Gastrocnemius medialis (tissue), 4 donors: ENCODE data around the gene ADCY2. TPM values are rescaled to one million over a fixed set of nuclear protein-coding genes. Genes with fewer than 3 reads are reported as not detected.

ENCODE experiments used
- ATAC-seq, 2 donors: fragments of 150-250 bp; one replicate each; pipeline ENCODE4 v1.9.1; 2016
- DNase-seq, 2 donors: peaks; one replicate each; pipeline ENCODE4 v3.0.0-alpha.2; 2019
- H3K27ac ChIP-seq, 4 donors: fragments of 200-600 bp; sonication (generic); 1 replicate in 1 of 4; 2 replicates in 3 of 4; pipeline ENCODE4 v1.5.1; 2016 to 2018; ENCODE audit warnings: mild to moderate bottlenecking in 2 of 4, moderate library complexity in 1 of 4
- H3K27me3 ChIP-seq, 3 donors: fragments of 200-600 bp; sonication (generic) in 2 of 3; 1 replicate in 1 of 3; 2 replicates in 2 of 3; pipeline versions ENCODE4 v1.5.1 to v1.6.0; 2016 to 2019; ENCODE audit warnings: mild to moderate bottlenecking in 1 of 3, moderate library complexity in 1 of 3
- H3K36me3 ChIP-seq, 2 donors: fragments of 200-600 bp; sonication (generic) in 1 of 2; one replicate each; pipeline ENCODE4 v1.5.1; 2017 to 2018
- H3K4me1 ChIP-seq, 2 donors: fragments of 200-600 bp; sonication (generic) in 1 of 2; one replicate each; pipeline ENCODE4 v1.5.1; 2016 to 2017; ENCODE audit warnings: mild to moderate bottlenecking in 2 of 2
- H3K4me3 ChIP-seq, 4 donors: fragments of 200-600 bp; sonication (generic) in 3 of 4; 1 replicate in 1 of 4; 2 replicates in 3 of 4; pipeline ENCODE4 v1.5.1; 2016 to 2019; ENCODE audit warnings: mild to moderate bottlenecking in 2 of 4
- H3K9me3 ChIP-seq, 3 donors: fragments of 200-600 bp; sonication (generic) in 2 of 3; 1 replicate in 1 of 3; 2 replicates in 2 of 3; pipeline ENCODE4 v1.5.1; 2016 to 2019
- CTCF ChIP-seq, 5 experiments: fragments of 450-650 bp in 3 of 5; fragments of 200-600 bp in 2 of 5; sonication (generic) in 2 of 5; IDR thresholded peaks in 4 of 5; conservative IDR thresholded peaks in 1 of 5; 1 replicate in 4 of 5; 2 replicates in 1 of 5; pipeline ENCODE4 v1.5.1; 2016 to 2019; ENCODE audit warnings: antibody characterized with exemption in 5 of 5, mild to moderate bottlenecking in 3 of 5, moderate library complexity in 3 of 5
- POLR2A ChIP-seq, 2 donors: fragments of 450-650 bp; IDR thresholded peaks; one replicate each; pipeline ENCODE4 v1.6.1; 2017; ENCODE audit warnings: antibody characterized with exemption in 2 of 2, mild to moderate bottlenecking in 2 of 2, moderate library complexity in 2 of 2
- in situ Hi-C, 4 donors: fragments of 200-750 bp; cut with MboI; loops; one replicate each; pipeline versions ENCODE4 v1.15.0 to v1.8.0; 2017; ENCODE audit warnings: low sequenced_read_pairs in 4 of 4
- intact Hi-C: fragments of 100-400 bp; cut with DNase I; formaldehyde crosslinking; loops from one replicate; pipeline ENCODE4 v1.15.1; 2023; ENCODE audit warnings: low total_unique reads
- total RNA-seq, 4 donors: library from RNA; depleted of rRNA; stranded (reverse); fragments of >200 nt; gene quantifications; one replicate each; pipeline versions ENCODE4 v1.1.0 to v1.2.3, GENCODE V29; 2016

Gene ADCY2
- total RNA-seq, 4 donors from 2014 or later = 24.3 to 50.1 (median 36.5) TPM

GRCh38 chr5:7515284-7515914 is 119.5 kb downstream of the ADCY2 start:
- H3K27me3 ChIP-seq = no peaks in the 10 kb centered on the region
- in situ Hi-C loops (loop anchor here in 2 of 4 donors (10.0 to 25.0 kb wide), 2 partner anchors 121 to 128 kb away; partner anchors contain the start of gene ADCY2 (in 2 of the 2)), intact Hi-C loops (loop anchor here (5.0 to 10.0 kb wide), 2 partner anchors 253 to 691 kb away; no protein-coding TSS in a partner anchor)
- ATAC-seq (no peak), DNase-seq (no peak)
- no peak overlapping the region for H3K4me3 ChIP-seq
- no peak for TF ChIP-seq POLR2A (IDR thresholded peaks at IDR 0.05)
- TF ChIP-seq CTCF (IDR thresholded peaks at IDR 0.05 in 4 of 5, conservative IDR thresholded peaks at IDR 0.05 in 1 of 5) = no peak
- no peaks in the 10 kb centered on the region for H3K9me3 ChIP-seq
- peaks cover 4 to 39% of the 10 kb centered on the region in 2 donors for H3K4me1 ChIP-seq
- no peak overlapping the region for H3K27ac ChIP-seq
- H3K36me3 ChIP-seq = no peaks in the 10 kb centered on the region

GRCh38 chr5:7516253-7516652 is 120.3 kb downstream of the ADCY2 start:
- Histone ChIP-seq H3K27ac (no peak overlapping the region), H3K27me3 (no peaks in the 10 kb centered on the region), H3K9me3 (no peaks in the 10 kb centered on the region), H3K4me3 (no peak overlapping the region), H3K36me3 (no peaks in the 10 kb centered on the region), H3K4me1 (peaks cover 4 to 39% of the 10 kb centered on the region in 2 donors)
- in situ Hi-C loops = loop anchor here in 2 of 4 donors (10.0 to 25.0 kb wide), 2 partner anchors 121 to 129 kb away; partner anchors contain the start of gene ADCY2 (in 2 of the 2)
- intact Hi-C loops = loop anchor here (5.0 to 10.0 kb wide), 2 partner anchors 254 to 691 kb away; no protein-coding TSS in a partner anchor
- TF ChIP-seq POLR2A (IDR thresholded peaks at IDR 0.05) = no peak
- TF ChIP-seq CTCF (IDR thresholded peaks at IDR 0.05 in 4 of 5, conservative IDR thresholded peaks at IDR 0.05 in 1 of 5) = no peak
- DNase-seq = no peak
- ATAC-seq = no peak

- intact Hi-C loops (loop anchor here (5.0 to 10.0 kb wide), 2 partner anchors 255 to 692 kb away; no protein-coding TSS in a partner anchor), in situ Hi-C loops (loop anchor here in 2 of 4 donors (10.0 to 25.0 kb wide), 2 partner anchors 122 to 130 kb away; partner anchors contain the start of gene ADCY2 (in 2 of the 2))
- TF ChIP-seq POLR2A (IDR thresholded peaks at IDR 0.05) (no peak), CTCF (IDR thresholded peaks at IDR 0.05 in 4 of 5, conservative IDR thresholded peaks at IDR 0.05 in 1 of 5) (no peak)
- ATAC-seq = no peak
- no peaks in the 10 kb centered on the region for H3K9me3 ChIP-seq
- H3K27me3 ChIP-seq = no peaks in the 10 kb centered on the region
- H3K4me3 ChIP-seq = no peak overlapping the region
- no peak overlapping the region for H3K27ac ChIP-seq
- DNase-seq = no peak
- H3K36me3 ChIP-seq = peaks cover 0 to 3% of the 10 kb centered on the region in 2 donors
- peaks cover 4 to 39% of the 10 kb centered on the region in 2 donors for H3K4me1 ChIP-seq
Measured at GRCh38 chr5:7517006-7517405, 121.1 kb downstream of the ADCY2 start.

- Histone ChIP-seq H3K36me3 (peaks cover 0 to 14% of the 10 kb centered on the region in 2 donors), H3K27ac (peak overlapping the region; percentile 27 to 59 (median 50)), H3K4me3 (no peak overlapping the region), H3K27me3 (no peaks in the 10 kb centered on the region), H3K4me1 (peaks cover 4 to 39% of the 10 kb centered on the region in 2 donors), H3K9me3 (no peaks in the 10 kb centered on the region)
- peak; percentile 95 to 97 for ATAC-seq
- DNase-seq = peak; percentile 56 to 81
- in situ Hi-C loops (loop anchor here in 2 of 4 donors (10.0 to 25.0 kb wide), 2 partner anchors 124 to 132 kb away; partner anchors contain the start of gene ADCY2 (in 2 of the 2)), intact Hi-C loops (loop anchor here (1.0 to 10.0 kb wide), 4 partner anchors 55 to 694 kb away; no protein-coding TSS in a partner anchor)
- no peak for TF ChIP-seq POLR2A (IDR thresholded peaks at IDR 0.05)
- peak; percentile 68 to 90 (median 82) for TF ChIP-seq CTCF (IDR thresholded peaks at IDR 0.05 in 4 of 5, conservative IDR thresholded peaks at IDR 0.05 in 1 of 5)
Measured at GRCh38 chr5:7518947-7519560, 123.1 kb downstream of the ADCY2 start.
